RWPE1 (cell line): ENCODE data around the gene TPRX2.

Source experiments
- CTCF ChIA-PET: fragments of 350-600 bp; sonication (Branson Sonifier 250); formaldehyde crosslinking; extraction: SDS; loops from one replicate; lab custom pipeline; 2021; lab: Yijun Ruan, JAX
- POLR2A ChIA-PET: fragments of 400-600 bp; formaldehyde crosslinking; extraction: SDS; loops from one replicate; lab custom pipeline; 2020; ENCODE audit warnings: antibody characterized with exemption; ENCODE audit not compliant: low non-redundant PET; lab: Yijun Ruan, JAX
- DNase-seq: peaks from one replicate; pipeline ENCODE4 v3.0.0; 2012; ENCODE audit warnings: low spot score
- H3K27ac ChIP-seq: fragments of 450-650 bp; 2 replicates; pipeline ENCODE4 v1.5.1; 2017
- TF ChIP-seq, protein P1 (sequence below): fragments of 450-650 bp; conservative IDR thresholded peaks from 2 replicates; pipeline ENCODE4 v1.5.1; 2017; ENCODE audit warnings: low read depth, mild to moderate bottlenecking

Gene TPRX2

DNA sequence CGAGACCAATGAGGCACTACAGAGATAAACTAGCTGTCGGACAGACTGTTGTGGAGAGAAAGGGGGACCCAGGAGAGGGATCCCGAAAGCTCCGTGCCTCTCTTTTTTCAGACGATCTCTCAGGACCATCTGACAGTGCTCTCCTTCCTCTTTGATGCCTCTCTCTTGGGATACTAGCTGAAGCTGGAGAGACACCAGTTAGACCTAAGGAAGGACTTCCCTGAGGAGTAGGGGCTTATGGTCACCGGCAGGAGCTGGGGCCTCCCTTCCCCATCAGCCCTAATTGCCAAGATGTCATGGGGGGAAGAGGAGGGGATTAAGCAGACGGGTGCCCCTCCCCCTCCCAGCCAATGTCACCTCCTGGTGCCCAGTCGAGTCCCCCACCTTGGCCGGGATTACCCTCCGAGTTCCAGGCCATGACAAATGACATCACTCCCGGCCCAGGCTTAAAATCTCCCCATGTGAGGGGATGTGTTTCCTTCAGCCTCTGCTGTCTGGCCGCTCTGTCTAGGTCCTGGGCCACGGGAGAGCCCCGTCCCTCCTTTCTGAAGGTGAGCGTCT lies 37.5 kb upstream of the TPRX2 start, which contains the start of gene CRX:
Gene CRX (plus strand): TSS at position 478 of the 561 bp plus-strand sequence. CDS start 12,507 bp downstream, outside the sequence.
- DNase-seq: no peak
- H3K27ac ChIP-seq: no peak within 1 kb of the TSS
- POLR2A ChIA-PET: no interaction called here
- TF ChIP-seq, protein P1, sequence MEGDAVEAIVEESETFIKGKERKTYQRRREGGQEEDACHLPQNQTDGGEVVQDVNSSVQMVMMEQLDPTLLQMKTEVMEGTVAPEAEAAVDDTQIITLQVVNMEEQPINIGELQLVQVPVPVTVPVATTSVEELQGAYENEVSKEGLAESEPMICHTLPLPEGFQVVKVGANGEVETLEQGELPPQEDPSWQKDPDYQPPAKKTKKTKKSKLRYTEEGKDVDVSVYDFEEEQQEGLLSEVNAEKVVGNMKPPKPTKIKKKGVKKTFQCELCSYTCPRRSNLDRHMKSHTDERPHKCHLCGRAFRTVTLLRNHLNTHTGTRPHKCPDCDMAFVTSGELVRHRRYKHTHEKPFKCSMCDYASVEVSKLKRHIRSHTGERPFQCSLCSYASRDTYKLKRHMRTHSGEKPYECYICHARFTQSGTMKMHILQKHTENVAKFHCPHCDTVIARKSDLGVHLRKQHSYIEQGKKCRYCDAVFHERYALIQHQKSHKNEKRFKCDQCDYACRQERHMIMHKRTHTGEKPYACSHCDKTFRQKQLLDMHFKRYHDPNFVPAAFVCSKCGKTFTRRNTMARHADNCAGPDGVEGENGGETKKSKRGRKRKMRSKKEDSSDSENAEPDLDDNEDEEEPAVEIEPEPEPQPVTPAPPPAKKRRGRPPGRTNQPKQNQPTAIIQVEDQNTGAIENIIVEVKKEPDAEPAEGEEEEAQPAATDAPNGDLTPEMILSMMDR: no peak
- CTCF ChIA-PET: no interaction called here

- ChIA-PET CTCF (no interaction called here), POLR2A (no interaction called here)
- DNase-seq: no peak
- TF ChIP-seq, protein P1: no peak
- H3K27ac ChIP-seq: no peak overlapping the region
These were observed 34.6 kb upstream of the TPRX2 start for GRCh38 chr19:47824396-47824795.

GRCh38 chr19:47826800-47827199 lies 32.2 kb upstream of the TPRX2 start:
- CTCF ChIA-PET: interaction anchor here (0.6 to 1.3 kb wide), 2 partner anchors 12 to 410 kb away, joined by 3 to 8 read pairs; no protein-coding TSS in a partner anchor
- POLR2A ChIA-PET: no interaction called here
- no peak for DNase-seq
- TF ChIP-seq, protein P1: no peak
- H3K27ac ChIP-seq: no peak overlapping the region

- ChIA-PET POLR2A (no interaction called here), CTCF (interaction anchor here (0.6 to 0.7 kb wide), 2 partner anchors 17 to 296 kb away, joined by 3 to 5 read pairs; no protein-coding TSS in a partner anchor)
- DNase-seq: no peak
- TF ChIP-seq, protein P1: no peak
- H3K27ac ChIP-seq: no peak overlapping the region
These were observed 26.3 kb upstream of the TPRX2 start for GRCh38 chr19:47832723-47833122.

DNA sequence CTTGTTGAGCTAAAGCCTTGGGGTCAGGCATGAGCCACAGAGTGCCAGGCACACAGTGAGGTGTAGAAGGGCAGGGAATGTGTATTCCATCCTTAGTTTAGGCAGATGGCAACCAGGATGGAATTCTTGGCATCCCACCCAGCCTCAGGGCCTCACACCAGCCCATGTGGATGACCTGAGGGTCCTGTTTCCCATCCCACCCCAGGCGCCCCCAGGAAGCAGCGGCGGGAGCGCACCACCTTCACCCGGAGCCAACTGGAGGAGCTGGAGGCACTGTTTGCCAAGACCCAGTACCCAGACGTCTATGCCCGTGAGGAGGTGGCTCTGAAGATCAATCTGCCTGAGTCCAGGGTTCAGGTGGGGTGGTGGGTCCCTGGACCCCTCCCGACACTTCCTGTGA lies 23.0 kb upstream of the TPRX2 start:
- TF ChIP-seq, protein P1: no peak
- ChIA-PET CTCF (interaction anchor here (0.6 kb wide), 1 partner anchor 56 kb away, joined by 3 read pairs; no protein-coding TSS in a partner anchor), POLR2A (no interaction called here)
- no peak overlapping the region for H3K27ac ChIP-seq
- no peak for DNase-seq

DNA sequence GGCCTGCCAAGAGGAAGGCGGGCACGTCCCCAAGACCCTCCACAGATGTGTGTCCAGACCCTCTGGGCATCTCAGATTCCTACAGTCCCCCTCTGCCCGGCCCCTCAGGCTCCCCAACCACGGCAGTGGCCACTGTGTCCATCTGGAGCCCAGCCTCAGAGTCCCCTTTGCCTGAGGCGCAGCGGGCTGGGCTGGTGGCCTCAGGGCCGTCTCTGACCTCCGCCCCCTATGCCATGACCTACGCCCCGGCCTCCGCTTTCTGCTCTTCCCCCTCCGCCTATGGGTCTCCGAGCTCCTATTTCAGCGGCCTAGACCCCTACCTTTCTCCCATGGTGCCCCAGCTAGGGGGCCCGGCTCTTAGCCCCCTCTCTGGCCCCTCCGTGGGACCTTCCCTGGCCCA lies 19.6 kb upstream of the TPRX2 start:
- no peak overlapping the region for H3K27ac ChIP-seq
- ChIA-PET POLR2A (no interaction called here), CTCF (interaction anchor here (0.6 kb wide), 1 partner anchor 42 kb away, joined by 7 read pairs; no protein-coding TSS in a partner anchor)
- DNase-seq: no peak
- TF ChIP-seq, protein P1: no peak
